Measurements from ENCODE around the gene UGP2. TPM values are rescaled to one million over a fixed set of nuclear protein-coding genes. Genes with fewer than 3 reads are reported as not detected.

UGP2 gene
- total and polyA plus RNA-seq, 10 of the 15 experiments (the other 5 are each of a cell fraction or from before 2014, with no cell fraction given) = 40.8 to 98.3 (median 76.1) TPM

DNA sequence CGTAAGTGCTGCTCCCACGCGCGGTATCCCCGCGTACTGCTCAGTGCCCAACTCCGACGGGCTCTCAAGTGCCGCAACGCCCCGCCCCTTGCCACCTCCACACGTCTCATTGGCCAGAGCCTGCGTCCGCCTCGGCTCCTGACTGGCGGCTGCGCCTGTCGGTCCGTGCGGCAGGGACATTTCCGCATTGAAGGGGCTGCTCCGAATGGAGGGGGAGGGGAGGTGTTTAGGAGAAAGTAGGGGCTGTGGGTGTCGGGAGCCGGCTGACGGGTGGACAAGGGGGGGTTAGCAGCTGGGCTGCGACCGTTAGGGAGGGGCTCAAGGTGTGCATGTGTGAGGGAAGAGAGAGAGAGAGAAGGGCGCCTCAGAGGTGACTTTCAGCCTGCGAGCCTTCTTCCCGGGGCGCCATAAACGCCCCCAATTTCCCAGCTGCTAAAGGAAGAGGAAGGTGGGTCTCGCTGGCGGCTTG lies 877 bp upstream of the UGP2 start (continued):
- TF ChIP-seq, protein P1, sequence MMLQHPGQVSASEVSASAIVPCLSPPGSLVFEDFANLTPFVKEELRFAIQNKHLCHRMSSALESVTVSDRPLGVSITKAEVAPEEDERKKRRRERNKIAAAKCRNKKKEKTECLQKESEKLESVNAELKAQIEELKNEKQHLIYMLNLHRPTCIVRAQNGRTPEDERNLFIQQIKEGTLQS (IDR thresholded peaks at IDR 0.05; ENCODE audit: borderline replicate concordance, extremely low read depth, low read depth, low read length) = no peak
- no peak for TF ChIP-seq NR2F1 (conservative IDR thresholded peaks at IDR 0.05)
- TF ChIP-seq, protein P2, sequence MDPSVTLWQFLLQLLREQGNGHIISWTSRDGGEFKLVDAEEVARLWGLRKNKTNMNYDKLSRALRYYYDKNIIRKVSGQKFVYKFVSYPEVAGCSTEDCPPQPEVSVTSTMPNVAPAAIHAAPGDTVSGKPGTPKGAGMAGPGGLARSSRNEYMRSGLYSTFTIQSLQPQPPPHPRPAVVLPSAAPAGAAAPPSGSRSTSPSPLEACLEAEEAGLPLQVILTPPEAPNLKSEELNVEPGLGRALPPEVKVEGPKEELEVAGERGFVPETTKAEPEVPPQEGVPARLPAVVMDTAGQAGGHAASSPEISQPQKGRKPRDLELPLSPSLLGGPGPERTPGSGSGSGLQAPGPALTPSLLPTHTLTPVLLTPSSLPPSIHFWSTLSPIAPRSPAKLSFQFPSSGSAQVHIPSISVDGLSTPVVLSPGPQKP (IDR thresholded peaks at IDR 0.05; ENCODE audit: low read depth, low read length) = no peak; the same call in 1 of the 2 replicates
- TF ChIP-seq MTA2 (IDR thresholded peaks at IDR 0.05; ENCODE audit: low read depth) = peak; percentile 53; the same call in 1 of the 2 replicates
- TF ChIP-seq, protein P3, sequence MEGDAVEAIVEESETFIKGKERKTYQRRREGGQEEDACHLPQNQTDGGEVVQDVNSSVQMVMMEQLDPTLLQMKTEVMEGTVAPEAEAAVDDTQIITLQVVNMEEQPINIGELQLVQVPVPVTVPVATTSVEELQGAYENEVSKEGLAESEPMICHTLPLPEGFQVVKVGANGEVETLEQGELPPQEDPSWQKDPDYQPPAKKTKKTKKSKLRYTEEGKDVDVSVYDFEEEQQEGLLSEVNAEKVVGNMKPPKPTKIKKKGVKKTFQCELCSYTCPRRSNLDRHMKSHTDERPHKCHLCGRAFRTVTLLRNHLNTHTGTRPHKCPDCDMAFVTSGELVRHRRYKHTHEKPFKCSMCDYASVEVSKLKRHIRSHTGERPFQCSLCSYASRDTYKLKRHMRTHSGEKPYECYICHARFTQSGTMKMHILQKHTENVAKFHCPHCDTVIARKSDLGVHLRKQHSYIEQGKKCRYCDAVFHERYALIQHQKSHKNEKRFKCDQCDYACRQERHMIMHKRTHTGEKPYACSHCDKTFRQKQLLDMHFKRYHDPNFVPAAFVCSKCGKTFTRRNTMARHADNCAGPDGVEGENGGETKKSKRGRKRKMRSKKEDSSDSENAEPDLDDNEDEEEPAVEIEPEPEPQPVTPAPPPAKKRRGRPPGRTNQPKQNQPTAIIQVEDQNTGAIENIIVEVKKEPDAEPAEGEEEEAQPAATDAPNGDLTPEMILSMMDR (IDR thresholded peaks at IDR 0.05 in 2 of 3, conservative IDR thresholded peaks at IDR 0.05 in 1 of 3; ENCODE audit: control insufficient read depth in 2 of 3, extremely low read depth in 1 of 3, insufficient read depth in 1 of 3, low read depth in 3 of 3, low read length in 3 of 3) = no peak
- TF ChIP-seq NFYB (IDR thresholded peaks at IDR 0.05; ENCODE audit: insufficient read depth, low read depth, low read length) = peak; percentile 97
- TF ChIP-seq BACH1 (IDR thresholded peaks at IDR 0.05; ENCODE audit: borderline replicate concordance) = peak; percentile 69; the same call in 1 of the 2 replicates
- TF ChIP-seq RAD21 (IDR thresholded peaks at IDR 0.05; ENCODE audit: insufficient read depth, low read depth, low read length) = no peak
- TF ChIP-seq, protein P4, sequence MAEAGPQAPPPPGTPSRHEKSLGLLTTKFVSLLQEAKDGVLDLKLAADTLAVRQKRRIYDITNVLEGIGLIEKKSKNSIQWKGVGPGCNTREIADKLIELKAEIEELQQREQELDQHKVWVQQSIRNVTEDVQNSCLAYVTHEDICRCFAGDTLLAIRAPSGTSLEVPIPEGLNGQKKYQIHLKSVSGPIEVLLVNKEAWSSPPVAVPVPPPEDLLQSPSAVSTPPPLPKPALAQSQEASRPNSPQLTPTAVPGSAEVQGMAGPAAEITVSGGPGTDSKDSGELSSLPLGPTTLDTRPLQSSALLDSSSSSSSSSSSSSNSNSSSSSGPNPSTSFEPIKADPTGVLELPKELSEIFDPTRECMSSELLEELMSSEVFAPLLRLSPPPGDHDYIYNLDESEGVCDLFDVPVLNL (IDR thresholded peaks at IDR 0.05; ENCODE audit: low read depth, low read length) = no peak
- TF ChIP-seq, protein P5, sequence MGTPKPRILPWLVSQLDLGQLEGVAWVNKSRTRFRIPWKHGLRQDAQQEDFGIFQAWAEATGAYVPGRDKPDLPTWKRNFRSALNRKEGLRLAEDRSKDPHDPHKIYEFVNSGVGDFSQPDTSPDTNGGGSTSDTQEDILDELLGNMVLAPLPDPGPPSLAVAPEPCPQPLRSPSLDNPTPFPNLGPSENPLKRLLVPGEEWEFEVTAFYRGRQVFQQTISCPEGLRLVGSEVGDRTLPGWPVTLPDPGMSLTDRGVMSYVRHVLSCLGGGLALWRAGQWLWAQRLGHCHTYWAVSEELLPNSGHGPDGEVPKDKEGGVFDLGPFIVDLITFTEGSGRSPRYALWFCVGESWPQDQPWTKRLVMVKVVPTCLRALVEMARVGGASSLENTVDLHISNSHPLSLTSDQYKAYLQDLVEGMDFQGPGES (IDR thresholded peaks at IDR 0.05) = peak; percentile 91
- no peak for TF ChIP-seq SRF (IDR thresholded peaks at IDR 0.05; ENCODE audit: low read depth in 2 of 2, low read length in 2 of 2)
- no peak for TF ChIP-seq ZNF24 (IDR thresholded peaks at IDR 0.05)
- peak in 1 of 2 experiments; percentile 72; a peak in 3 of 4 replicates for TF ChIP-seq IKZF2 (IDR thresholded peaks at IDR 0.05)
- TF ChIP-seq RFX5 (IDR thresholded peaks at IDR 0.05; ENCODE audit: low read depth, low read length) = no peak
- no peak for TF ChIP-seq RELA (IDR thresholded peaks at IDR 0.05; ENCODE audit: borderline replicate concordance, partially characterized antibody)
- TF ChIP-seq, protein P6, sequence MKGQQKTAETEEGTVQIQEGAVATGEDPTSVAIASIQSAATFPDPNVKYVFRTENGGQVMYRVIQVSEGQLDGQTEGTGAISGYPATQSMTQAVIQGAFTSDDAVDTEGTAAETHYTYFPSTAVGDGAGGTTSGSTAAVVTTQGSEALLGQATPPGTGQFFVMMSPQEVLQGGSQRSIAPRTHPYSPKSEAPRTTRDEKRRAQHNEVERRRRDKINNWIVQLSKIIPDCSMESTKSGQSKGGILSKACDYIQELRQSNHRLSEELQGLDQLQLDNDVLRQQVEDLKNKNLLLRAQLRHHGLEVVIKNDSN (IDR thresholded peaks at IDR 0.05; ENCODE audit: borderline replicate concordance, extremely low read length, insufficient read depth, low read depth, low read length) = no peak
- TF ChIP-seq YY1 (IDR thresholded peaks at IDR 0.05; ENCODE audit: low read depth, low read length) = no peak; the same call in none of the 2 replicates
- TF ChIP-seq SREBF1 (IDR thresholded peaks at IDR 0.05; ENCODE audit: low read length) = no peak
- no peak; the same call in none of the 2 replicates for TF ChIP-seq NBN (IDR thresholded peaks at IDR 0.05)
- no peak; the same call in 1 of the 2 replicates for TF ChIP-seq SREBF2 (IDR thresholded peaks at IDR 0.05; ENCODE audit: low read length)
